Left kidney (tissue), 2 donors: ENCODE data around the gene C10orf143. TPM values are rescaled to one million over a fixed set of nuclear protein-coding genes. Genes with fewer than 3 reads are reported as not detected.

ENCODE experiments used
- DNase-seq: peaks from one replicate; pipeline ENCODE4 v3.0.0-alpha.2; 2013
- polyA plus RNA-seq: library from polyadenylated mRNA; unstranded; fragments of 120-200 nt; gene quantifications from one replicate; pipeline ENCODE4 v1.2.1, GENCODE V29; 2013; ENCODE audit not compliant: insufficient read length

Gene C10orf143
- polyA plus RNA-seq, 1 donor = 6.6 TPM

DNA sequence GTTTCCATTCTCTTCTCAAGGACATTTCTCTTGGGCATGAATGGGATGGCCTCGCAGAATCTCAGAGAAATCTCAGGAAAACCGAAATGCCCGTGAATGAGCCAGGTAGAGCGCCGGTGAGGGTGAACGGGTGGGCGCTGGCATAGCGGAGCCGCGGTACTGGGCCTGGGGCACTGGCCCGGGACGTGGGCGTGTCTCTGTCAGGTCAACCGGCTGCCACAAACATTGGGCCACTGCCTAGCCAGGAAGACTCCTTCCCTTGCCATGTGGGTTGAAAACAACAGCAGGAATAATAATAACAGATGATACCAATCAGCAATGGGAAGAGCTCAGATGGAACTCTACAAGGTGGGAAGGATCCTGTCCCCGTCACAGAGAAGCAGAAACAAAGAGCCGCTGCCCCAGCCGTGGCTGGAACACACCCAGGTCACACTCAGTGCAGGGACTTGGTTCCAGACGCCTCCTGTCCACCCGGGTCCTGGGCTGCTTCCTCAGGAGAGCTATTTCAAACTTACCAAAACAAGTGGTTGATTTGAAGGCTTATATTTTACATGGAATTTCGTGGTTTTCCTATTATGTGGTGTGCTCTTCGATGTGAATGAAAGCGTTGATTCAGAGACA, 95.4 kb downstream of the C10orf143 start:
- DNase-seq = no peak

- DNase-seq = no peak
Observed at GRCh38 chr10:130014263-130015074, 96.2 kb downstream of the C10orf143 start.

Other genes with a start within 250 kb of the C10orf143 start
- gene EBF3, start 146.6 kb downstream of the C10orf143 start, polyA plus RNA-seq = 2.7 TPM
- gene GLRX3, start 25.6 kb upstream of the C10orf143 start, polyA plus RNA-seq = 89.5 TPM